GM21381 (cell line): ENCODE measurements around the gene ADGRD1.
"Not testable (repeated sequence)": the region's sequence is repeated elsewhere in the genome, so short reads cannot be mapped to it uniquely, and the experiment has no call there.

ENCODE experiments used
- ATAC-seq: cut with Tn5 transposase; IDR thresholded peaks from one replicate; pipeline ENCODE4 v1.9.1; 2021; ENCODE audit warnings: mild to moderate bottlenecking, moderate library complexity; ENCODE audit not compliant: unreplicated experiment

ADGRD1 gene

DNA sequence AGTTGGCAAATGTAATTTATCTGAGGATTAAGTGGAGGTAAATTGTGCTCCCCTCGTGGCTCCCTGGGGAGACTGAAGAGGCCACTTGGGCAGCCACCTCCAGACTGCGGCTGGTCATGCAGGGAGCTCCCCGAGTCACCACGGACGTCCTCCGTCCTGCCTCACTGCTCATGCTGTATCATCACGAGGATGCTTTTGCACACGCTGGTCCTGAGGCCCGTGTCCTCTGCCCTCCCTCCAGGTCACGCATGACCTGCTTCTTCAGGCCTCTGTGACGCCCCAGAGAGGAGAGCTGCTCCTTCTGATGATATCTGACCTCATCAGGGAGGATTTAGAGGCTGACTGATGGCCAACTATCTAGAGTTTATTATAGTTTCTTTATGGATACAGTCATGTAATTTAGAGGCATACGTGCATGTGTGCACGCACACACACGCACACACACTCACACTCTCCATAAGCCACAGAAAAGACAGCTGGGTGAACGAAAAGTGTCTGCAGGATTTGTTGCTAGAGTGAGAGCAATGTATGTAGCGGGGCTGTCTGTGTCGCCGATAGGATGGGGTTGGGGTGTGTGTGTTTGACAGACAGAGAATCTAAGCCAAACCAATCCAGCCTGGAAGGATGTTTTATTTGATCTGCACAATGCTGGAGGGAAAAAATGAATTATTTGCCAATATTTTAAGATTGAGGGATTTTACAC lies 160.0 kb downstream of the ADGRD1 start:
- ATAC-seq: no peak

DNA sequence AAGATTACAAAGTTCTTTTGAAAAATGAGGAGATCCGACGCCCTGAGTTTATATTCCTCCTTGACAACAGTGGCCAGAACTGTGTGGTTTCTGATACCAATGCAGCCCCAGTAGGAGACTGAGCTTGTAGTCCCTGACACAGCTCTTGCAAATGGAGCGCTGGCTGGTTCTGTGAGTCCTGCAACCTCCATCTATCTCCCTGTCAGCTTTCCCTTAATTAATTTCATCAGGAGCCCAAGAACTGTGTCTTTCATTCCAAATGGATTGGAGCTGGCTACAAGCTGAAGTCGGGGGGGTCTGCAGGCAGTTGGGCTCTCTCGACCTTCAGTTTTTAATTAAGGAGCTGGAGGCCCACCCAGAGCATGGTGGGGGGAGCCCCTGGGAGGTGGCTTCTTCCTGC lies 160.6 kb downstream of the ADGRD1 start:
- ATAC-seq: no peak

- no peak for ATAC-seq
Observed at GRCh38 chr12:131114942-131115584, 161.4 kb downstream of the ADGRD1 start.

GRCh38 chr12:131115766-131116467 lies 162.2 kb downstream of the ADGRD1 start:
- ATAC-seq: no peak

- no peak for ATAC-seq
Observed at GRCh38 chr12:131116468-131117117, 162.9 kb downstream of the ADGRD1 start.

DNA sequence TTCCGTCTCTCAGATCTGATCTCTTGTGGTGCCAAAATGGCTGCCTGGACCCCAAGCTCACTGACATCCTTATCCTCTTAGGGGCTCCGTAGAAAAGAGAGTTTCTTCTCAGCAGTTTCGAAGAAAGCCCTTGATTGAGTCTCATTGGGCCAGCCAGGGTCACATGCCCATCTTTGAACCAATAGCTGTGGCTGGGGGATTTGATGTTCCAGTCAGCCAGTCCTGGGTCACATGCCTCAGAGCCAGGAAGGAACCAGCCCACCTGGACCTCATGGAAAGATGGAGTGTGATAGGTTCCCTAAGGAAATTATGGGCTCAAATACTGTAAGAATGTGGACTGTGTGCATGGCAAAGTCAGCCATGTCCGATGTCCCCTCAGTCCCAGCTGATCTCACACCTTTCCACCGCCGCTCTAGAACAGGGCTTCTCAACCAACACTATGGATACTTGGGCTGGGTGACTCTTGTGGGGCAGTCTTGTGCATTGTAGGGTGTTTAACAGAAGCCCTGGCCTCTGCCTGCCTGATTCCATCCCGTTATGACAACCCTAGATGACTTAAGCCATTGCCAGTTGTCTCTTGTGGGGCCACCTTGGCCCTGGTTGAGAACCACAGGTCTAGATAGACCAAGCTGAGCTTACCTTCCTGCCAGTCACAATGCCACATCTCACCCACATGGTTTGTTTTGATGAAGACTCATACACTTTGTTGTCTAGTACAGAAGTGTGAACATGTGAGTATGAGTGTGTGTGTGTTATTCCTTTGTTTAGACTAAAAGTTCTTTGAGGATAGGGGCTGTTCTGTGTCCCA lies 163.9 kb downstream of the ADGRD1 start:
- no peak for ATAC-seq

- ATAC-seq: no peak
Observed at GRCh38 chr12:131118371-131118770, 164.7 kb downstream of the ADGRD1 start.

GRCh38 chr12:131119345-131119744 lies 165.6 kb downstream of the ADGRD1 start:
- not testable (repeated sequence) for ATAC-seq

GRCh38 chr12:131119936-131120335 lies 166.2 kb downstream of the ADGRD1 start:
- ATAC-seq: no peak

DNA sequence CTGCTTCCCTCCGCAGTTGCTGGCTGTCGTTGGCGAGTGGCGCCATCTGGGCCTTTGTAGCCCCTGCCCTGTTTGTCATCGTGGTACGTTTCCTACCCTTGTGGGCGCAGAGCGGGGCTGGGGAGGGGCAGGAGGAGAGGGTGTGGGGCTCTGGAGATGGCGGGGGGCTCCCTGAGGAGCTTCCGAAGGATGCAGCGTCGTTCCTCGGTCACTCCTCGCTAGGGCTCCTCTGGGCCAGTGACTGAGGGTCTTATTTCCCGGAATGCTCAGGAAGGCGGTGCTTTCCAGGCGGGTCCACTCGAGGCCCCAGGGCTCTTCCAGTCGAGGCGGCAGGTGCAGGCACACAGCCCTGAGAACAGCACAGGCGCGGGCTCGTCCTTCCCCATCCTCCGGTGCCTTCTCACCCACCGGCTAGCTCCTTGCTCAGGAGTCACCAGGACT lies 167.1 kb downstream of the ADGRD1 start:
- no peak for ATAC-seq

DNA sequence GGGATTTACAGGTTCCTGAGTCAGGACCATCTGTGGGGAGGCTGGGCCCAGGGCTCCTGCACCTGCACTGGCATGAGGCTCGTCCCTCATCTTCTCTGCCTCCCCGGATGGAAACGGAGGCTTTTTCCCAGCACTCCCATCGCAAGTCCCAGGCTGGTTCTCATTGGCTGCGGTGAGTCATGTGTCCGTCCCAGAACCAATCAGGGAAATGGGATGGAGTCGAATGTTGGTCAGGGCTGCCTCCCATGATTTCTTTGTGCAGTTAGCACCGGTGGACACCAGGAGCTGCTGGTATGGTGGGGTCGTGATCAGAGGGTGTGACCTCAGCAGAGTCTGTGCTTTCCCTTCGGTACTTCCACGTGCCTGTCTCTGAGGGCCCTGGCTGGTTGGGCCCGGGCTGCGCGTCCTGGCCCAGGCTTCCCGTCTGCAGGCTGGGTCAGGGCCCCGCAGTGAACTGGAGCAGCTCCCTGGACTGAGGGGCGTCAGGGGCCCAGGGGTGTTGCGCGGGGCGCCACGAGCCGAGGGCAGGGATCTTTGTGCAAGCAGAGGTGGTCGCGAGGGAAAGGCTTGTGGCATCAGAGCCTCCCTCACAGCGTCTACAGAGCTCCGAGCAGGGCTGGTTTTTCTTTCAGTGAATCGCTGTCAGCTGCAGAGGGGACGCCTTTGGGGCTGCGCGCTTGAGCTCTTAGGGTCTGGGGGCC lies 168.1 kb downstream of the ADGRD1 start:
- no peak for ATAC-seq

GRCh38 chr12:131122631-131123030 lies 168.9 kb downstream of the ADGRD1 start:
- no peak for ATAC-seq

DNA sequence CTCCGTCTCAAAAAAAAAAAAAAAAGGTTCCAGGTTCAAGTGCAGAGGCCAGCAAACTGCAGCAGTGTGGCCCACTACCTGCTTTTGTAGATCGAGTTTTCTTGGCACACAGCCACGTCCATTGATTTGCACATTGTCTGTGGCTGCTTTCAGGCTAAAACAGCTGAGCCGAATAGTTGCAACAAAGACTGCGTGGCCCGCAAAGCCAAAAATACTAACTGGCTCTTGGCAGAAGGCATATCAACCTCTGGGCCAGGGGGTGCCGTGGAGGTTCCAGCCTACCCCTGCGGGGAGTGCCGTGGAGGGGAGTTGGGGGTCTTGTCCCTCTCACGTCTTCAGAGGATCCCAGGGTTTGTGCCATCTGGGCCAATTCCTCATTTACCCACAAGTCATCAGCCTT lies 170.1 kb downstream of the ADGRD1 start:
- no peak for ATAC-seq

DNA sequence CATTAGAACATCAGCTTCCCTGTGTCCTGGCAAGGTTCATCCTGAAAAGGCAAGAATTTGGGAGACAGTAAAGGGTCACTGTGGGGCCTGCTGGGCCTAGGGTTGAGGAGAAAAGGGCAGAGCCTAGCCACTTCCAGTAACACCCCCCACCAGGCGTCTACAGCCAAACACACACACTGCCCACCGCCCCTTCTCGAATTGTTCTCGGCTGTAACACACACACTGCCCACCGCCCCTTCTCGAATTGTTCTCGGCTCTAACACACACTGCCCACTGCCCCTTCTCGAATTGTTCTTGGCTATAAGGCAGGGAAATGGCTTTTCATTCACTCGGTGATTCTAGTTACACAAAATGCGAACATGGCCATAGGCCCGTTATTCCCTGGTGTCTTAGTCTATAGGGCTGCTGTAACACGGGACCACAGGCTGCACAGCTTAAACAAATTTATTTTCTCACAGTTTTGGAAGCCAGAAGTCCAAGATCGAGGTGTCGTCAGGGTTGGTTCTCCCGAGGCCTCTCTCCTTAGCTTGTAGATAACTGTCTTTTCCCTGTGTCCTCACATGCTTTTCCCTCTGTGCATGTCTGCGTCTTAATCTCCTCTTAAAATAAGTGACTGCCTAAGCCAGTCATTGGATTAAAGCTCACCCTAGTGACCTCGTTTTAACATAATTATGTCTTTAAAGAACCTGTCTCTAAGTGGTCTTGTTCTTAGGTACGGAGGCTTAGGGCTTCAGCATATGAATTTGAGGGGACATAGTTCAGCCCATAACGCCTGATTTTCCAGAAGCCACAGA lies 171.0 kb downstream of the ADGRD1 start:
- no peak for ATAC-seq

DNA sequence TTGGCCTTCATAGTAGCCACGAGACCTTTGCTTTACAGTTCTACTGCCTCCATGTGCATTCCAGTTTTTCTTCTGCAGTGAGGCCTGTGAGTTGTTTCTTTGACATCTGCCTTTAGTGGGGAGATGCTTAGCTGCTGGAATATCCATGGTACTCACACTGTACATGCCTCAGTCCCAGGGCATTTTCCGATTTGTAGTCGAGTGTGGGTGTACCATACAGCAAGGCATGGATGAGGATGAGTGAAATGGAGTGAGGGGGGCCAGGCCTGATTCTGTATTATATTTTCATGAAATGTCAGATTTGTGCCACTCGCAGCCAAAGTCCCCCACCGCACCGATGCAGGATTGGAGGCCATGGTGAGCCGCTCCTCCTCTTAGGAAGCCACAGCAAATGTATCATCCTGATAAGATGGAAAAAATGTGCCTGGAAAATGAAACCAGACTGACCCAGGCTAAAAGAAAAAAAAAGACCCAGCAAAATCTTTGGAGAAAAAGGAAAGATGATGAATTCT lies 173.0 kb downstream of the ADGRD1 start:
- ATAC-seq: no peak

GRCh38 chr12:131128556-131128955 lies 174.8 kb downstream of the ADGRD1 start:
- no peak for ATAC-seq

DNA sequence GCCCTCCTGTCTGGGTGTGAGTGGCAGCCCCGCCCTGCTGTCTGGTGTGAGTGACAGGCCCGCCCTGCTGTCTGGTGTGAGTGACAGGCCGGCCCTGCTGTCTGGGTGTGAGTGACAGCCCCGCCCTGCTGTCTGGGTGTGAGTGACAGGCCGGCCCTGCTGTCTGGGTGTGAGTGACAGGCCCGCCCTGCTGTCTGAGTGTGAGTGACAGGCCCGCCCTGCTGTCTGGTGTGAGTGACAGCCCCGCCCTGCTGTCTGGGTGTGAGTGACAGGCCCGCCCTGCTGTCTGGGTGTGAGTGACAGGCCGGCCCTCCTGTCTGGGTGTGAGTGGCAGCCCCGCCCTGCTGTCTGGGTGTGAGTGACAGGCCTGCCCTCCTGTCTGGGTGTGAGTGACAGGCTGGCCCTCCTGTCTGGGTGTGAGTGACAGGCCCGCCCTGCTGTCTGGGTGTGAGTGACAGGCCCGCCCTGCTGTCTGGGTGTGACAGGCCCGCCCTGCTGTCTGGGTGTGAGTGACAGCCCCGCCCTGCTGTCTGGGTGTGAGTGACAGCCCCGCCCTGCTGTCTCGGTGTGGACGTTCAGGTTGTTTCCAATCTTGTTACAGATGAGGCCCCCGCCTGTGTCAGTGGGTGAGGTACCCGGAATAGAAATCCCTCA lies 175.4 kb downstream of the ADGRD1 start:
- ATAC-seq: not testable (repeated sequence)

GRCh38 chr12:131129839-131130238 lies 176.1 kb downstream of the ADGRD1 start:
- ATAC-seq: no peak
